NOMO-1 (cell line): Measurements from ENCODE around the gene CTSZ.
"Not testable (repeated sequence)": the region's sequence is repeated elsewhere in the genome, so short reads cannot be mapped to it uniquely, and the experiment has no call there.

Source experiments
- DNase-seq, 2 experiments: peaks; one replicate each; lab custom pipeline; 2025; ENCODE audit not compliant: unreplicated experiment in 2 of 2; lab: John Stamatoyannopoulos, UW

The CTSZ gene

DNA sequence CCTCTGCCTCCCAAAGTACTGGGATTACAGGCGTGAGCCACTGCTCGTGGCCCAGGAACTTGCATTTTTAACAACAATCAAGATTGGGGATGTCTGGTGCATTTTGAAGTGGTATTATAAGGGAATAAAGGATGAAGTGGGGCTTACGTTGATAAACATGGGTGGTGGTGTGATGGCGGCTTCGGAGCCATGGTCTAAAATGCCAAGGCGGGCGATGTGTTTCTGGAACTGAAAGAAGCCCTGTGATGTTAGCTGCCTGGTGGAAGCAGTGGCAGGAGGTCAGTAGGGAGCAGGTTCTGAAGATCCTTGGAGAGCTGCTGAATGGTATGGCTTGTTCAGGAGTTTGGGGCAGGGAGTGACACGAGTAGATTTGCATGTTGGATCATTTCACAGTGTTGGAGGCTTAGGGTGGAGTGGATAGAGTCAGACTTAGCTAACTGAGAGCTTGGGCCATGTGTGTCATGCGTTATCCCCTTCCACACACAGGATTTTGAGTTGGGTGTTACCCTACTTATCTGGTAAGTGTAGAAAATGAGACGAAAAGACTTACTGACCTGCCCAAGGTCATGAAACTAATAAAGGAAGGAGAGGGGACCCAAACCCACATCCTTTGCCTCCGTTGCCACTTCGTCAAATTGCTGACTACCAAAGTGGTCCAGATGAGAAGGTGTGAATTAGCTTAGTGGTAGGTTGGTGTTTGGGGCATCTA lies 24.5 kb downstream of the CTSZ start:
- no peak for DNase-seq

DNA sequence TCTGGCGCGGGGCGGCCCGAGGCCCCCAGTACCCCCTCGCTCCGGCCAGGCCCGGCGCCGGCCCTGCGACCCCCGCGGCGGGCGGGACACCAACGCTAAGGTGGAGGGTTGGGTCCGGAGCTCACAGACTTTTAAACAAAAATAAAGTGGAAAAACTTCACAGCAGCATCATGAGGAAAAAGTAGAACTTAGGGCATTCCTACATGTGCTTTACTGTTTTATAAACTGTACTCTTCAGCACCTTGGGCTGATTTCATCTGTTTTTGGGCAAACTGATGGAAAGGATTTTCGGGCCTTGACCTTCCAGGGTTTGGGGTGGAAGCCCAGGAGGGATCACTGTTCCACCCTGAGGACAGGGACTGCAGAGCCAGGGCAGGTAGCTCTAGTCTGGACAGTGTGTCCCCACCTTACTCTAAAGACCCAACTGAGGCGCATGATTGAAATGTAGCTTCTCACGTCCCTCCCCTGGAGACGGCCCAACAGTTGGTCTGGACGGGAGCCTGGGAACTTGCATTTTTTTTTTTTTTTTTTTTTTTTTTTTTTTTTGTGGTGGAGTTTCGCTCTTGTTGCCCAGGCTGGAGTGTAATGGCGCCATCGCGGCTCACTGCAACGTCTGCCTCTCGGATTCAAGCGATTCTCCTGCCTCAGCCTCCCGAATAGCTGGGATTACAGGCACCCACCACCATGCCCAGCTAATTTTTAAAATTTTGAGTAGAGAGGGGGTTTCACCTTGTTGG lies 25.3 kb downstream of the CTSZ start:
- no peak for DNase-seq

DNA sequence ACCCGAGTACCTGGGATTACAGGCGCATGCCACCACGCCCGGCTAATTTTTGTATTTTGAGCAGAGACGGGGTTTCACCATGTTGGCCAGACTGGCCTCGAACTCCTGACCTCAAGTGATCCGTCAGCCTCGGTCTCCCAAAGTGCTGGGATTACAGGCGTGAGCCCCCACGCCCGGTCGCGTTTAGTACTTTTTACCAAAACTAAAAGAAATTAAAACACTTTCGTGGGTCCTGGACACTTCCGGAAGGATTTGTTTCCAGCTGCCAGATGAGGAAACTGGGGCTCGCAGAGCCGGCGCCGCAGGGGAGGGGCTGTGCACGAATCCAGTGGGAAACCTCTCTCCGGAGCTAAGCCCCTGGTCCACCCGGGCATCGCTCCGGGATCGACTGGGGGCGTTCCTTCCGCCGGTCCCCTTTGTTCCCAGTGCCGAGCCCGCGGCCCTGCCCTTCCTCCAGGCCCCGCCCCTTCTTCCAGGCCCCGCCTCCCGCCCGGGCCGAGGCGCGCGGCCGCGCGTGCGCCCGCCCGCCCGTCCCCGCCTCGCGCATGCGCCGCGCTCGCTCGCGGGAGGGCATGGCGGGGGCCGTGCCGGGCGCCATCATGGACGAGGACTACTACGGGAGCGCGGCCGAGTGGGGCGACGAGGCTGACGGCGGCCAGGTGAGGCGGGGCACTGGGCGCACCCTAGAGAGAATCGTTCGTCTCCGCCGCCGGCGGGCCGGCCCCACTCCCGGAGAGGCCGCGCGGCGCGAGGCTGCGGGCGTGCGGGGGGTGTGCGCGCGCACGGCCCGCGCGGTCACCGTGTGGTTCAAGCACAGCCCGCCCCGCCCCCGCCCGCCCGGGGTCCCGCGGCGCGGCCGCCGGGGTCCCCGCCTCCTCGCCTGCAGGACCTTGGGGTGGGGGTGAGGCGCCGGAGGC lies 26.1 kb downstream of the CTSZ start, which contains the start of gene NELFCD:
TSS of gene NELFCD (plus strand) at position 546 of the 917 bp plus-strand sequence. CDS start at position 600, 54 bp downstream.
- DNase-seq, result peak; percentile 61 to 73

DNA sequence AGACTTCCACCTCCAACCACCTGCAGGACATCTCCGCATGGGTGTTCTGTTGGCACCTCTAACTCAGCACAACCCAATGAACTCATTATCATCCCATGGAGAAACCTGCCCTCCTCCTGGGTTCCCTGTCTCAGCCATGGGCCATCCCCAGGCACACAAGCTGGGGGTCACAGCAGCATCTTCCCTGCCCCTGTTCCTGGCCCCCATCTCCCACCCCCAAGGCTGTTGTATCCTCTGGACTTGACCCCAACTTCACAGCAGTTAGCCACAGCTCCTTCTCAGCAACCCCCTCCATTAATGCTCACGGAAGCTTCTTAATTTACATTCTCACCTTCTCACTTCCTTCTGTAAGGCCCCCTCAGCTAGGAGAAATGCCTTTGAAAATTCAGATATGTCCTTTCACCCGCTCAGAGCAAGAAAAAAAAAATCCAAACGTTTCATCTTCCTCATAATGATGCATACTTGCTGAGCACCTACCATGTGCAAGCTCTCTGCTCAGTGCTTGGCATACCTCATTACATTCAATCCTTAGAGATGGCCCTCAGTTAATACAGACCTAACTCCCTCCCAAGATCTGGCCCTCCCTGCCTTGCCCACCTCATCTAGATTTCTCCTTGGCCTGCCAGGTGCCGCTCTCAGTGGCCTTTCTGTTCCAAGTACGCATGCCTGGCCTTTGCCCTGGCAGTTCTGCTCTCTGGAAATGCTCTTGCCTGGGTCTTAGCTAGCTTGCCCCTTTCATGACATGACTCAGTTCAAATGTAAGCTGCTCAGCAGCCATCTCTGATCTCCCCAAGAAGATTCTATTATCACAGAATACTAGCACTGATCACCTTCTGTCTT lies 28.5 kb downstream of the CTSZ start:
- no peak for DNase-seq

DNA sequence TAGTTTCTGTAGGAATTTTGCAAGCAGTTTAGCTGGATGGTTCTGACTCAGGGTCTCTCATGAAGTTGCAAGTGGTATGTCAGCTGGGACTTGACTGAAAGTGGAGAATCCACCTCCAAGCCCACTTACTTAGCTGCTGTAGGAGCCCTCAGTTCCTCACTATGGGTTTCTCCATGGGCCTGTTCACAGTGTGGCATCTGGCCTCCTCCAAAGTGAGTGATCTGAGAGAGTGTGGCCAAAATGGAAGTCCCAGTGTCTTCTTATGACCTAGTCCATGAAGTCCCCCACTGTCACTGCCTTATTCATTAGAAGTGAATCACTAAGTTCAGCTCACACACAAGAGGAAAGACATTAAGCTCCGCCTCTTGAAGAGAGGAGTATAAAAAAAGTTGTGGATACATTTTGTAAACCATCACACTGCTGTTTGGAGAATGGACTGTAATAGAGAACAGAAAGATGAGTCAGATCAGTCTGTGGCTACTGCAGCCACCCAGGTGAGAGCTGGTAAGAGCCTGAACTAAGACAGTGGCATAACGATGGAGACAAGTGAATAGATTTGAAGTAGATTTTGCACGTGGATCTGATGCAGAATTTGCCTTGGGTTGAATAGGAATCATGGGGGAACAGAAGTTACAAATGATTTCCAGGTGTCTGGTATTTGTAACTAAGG lies 30.9 kb downstream of the CTSZ start:
- no peak for DNase-seq

DNA sequence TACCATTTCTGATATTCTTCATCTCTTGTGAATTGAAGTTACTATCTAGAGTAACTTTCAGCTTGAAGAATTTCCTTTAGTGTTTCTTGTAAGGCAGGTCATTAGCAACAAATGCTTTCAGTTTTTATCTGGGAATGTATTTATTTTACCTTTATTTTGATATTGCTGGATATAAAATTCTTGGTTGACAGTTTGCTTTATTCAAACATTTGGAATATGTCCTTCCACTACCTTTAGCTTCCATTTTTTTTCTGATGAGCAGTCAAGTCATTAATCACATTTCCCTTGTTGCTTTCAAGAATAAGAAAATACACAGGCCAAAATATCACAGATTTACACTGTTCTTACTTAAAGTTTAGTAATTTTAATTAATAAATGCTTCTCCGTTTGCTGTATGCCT lies 31.7 kb downstream of the CTSZ start:
- DNase-seq, result no peak

DNA sequence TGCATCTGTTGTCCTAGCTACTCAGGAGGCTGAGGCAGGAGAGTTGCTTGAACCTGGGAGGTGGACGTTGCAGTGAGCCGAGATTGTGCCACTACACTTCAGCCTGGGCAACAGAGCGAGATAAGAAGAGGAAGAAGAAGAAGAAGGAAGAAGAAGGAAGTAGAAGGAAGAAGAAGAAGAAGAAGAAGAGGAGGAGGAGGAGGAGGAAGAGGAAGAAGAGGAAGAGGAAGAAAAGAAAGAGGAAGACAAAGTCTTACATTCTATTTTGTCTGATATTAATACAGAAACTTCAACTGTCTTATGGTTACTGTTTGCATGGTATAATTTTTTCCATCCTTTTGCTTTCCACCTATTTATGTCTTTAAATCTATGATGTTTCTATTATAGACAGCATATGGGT lies 33.2 kb downstream of the CTSZ start:
- peak in 1 of 2 experiments; percentile 29 for DNase-seq

DNA sequence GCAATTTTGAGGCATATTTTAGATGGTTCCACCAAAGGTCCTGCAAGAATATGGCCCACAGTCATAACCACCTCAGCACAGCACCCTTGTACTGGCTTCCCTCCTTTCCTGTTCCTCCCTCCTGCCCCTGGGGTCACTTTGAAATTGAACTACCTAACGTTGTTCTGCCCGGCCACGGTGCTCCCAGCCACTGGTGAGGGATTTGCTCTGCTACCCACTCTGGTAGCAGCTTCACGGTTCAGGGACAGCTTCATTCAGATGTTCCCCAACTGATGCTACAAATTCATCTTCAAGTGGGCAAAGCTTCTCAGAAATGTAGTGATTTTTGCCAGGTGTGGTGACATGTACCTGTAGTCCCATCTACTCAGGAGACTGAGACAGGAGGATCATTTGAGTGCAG lies 33.9 kb downstream of the CTSZ start:
- DNase-seq, result no peak

DNA sequence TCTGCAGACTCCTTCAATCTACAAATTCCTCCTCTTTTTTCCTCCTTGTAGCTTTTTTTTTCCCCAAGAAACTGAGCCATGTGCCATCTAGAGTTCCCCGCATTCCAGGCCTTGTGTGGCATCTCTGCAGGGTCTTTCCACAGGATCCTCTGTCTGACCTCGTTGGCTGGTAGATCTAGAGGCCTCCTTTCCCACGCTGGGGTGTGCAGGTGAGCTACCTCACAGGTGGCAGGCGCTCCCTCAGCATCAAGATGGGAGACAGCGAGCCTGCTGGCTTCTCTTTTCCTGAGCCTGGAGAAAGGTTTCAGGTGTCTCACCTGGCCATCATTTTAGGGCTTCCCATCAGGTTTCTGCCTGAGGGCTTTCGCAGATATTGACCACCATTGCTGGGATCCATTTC lies 35.6 kb downstream of the CTSZ start:
- DNase-seq, result no peak

DNA sequence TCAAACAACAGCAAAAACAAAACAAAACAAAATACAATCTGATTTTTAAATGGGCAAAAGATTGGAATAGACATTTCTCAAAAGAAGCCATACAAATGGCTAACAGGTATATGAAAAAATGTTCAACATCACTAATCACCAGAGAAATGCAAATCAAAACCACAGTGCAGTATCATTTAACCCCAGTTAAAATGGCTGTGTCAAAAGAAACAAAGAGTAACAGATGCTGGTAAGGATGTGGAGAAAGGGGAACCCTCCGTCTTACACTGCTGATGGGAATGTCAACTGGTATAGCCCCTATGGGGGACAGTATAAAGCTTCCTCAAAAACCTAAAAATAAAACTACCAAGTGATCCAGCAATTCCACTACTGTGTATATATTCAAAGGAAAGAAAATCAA lies 36.9 kb downstream of the CTSZ start:
- DNase-seq, result no peak

DNA sequence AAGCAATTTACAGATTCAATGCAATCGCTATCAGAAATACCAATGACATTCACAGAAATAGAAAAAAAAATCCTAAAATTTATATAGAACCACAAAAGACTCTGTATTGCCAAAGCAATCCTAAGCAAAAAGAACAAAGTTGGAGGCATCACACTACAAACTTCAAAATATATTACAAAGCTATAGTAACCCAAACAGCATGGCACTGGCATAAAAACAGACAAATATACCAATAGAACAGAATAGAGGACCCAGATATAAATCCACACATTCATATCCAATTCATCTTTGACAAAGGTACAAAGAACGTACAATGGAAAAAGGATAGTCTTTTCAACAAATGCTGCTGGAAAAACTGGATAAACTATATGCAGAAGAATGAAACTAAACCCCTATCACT lies 37.6 kb downstream of the CTSZ start:
- no peak for DNase-seq

DNA sequence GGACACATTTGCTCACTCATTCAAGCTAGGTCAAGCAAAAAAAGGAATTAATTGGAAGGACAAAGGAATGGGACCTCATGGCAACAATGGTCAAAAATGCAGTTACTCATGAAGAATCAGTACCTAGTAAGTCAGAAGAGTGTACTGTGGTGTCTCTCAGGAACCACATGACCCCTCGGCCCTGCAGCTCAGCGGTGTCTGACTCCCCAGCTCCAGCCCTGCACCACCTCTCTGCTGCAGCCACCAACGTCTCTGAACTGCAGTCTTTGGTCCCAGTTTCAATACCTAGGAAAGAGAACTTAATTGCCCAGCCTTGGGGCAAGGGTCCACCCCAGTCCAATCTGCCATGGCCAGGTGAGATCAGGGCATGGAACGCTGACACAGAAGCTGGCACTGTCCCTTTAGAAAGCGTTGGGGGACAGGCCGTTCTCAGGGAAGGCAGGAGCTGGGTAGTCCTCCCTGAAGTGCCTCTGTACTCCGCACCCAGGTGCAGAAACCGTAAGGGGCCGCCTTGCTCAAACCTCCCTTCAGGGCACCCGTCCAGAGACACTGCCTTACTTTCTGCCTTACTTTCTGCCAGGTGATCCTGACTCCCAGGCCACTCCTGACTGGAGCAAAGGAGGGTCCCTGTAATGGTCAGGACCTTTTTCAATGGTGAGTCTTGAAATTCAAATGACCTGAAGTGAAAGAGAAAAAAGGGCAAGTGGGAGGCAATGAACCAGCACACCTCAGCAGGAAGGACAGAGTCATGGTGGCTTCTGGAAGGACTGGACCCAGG lies 39.2 kb downstream of the CTSZ start:
- no peak for DNase-seq

DNA sequence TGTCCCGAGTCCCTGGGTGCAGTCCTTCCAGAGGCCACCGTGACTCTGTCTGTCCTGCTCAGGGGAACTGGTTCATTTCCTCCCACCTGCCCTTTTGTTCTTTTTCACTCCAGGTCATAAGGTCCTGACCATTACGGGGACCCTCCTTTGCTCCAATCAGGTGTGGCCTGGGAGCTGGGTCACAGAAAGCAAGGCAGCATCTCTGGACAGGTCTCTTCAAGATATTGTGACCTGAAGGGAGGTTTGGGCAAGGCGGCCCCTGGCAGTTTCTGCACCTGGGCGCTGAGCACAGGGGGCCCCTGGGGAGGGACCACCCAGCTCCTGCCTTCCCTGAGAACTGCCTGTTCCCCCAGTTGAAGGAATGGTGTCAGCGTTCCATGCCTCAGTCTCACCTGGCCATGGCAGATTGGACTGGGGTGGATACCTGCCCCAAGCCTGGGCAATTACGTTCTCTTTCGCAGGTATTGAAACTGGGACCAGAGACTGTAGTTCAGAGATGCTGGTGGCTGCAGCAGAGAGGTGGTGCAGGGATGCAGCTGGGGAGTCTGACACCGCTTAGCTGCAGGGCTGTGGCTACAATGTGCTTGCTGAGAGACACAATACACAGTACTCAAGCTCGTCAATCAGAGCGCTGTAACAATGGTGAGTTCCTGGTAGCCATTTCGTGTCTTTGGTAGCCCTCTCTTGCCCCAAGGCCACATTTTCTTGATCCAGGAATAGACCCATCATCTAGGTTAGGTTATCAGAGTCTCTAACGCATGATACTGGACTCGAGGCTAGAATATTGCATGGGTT lies 41.6 kb downstream of the CTSZ start:
- DNase-seq, result no peak

DNA sequence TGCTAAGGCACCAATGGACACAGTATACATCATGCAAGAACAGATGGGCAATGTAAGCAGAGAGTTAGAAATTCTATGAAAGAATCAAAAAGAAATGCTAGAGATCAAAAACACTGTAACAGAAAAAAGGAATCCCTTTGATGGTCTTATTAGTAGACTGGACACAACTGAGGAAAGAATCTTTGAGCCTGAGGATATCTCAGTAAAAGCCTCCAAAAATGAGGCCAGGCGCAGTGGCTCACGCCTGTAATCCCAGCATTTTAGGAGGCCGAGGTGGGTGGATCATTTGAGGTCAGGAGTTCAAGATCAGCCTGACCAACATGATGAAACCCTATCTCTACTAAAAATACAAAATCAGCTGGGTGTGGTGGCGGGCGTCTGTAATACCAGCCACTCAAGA lies 43.1 kb downstream of the CTSZ start:
- not testable (repeated sequence) for DNase-seq

DNA sequence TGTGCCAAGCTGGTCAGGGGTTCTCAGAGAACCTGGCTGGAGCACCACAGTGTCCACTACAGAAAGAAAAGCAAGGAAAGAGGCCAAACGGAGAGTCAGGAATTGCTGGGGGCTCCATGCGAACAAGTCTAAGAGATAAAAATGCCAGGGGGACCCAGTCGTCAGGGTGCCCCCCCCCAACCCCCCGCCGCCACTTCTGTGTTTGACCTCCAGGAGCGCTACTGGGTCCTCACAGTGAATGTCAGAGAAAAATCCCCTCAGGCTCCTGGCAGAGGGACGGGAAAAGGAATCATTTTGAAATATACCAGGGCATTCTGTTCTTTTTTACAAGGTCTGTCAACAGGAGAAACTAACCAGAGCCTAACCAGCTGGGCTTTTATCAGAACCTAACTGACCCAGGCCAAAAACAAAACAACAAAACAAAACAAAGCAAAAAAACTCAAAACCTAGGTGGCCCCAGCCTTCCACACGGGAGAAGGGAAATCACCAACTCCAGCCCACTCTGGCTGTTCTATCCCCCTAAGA lies 43.9 kb downstream of the CTSZ start:
- no peak for DNase-seq

DNA sequence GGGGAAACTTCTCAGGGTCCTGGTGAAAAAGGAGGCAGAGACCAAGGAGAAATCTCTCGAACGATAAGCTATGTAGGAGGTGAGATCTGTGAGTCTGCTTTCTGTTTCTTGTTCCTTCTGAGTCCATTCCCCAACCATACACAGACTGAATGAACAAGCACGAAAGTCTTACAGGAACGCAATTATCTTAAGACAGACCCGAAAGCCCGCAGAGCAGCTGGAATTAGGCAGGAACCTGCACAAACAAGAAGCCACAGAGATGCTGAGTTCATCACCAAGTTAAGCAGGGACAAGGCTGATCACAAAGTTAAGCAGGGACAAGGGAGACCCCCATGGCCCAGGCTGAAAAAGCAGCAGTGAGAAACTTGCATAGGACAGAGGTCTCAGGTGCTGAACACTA lies 47.4 kb downstream of the CTSZ start:
- DNase-seq, result no peak

DNA sequence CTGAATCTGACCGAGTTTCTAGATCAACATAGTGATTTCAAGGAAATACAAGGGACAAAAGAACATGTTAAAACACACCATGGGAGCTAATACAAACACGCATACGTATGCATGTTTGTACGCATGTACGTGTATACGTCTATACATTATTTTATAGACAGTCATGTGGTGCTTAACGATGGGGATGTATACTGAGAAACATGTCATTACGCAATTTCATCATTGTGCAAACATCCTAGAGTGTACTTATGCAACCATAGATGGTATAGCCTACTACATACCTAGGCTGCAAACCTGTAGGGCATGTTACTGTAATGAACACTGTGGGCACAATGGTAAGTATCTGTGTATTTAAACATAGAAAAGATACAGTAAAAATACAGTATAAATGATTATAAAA lies 51.0 kb downstream of the CTSZ start:
- peak; percentile 13 to 67 for DNase-seq

DNA sequence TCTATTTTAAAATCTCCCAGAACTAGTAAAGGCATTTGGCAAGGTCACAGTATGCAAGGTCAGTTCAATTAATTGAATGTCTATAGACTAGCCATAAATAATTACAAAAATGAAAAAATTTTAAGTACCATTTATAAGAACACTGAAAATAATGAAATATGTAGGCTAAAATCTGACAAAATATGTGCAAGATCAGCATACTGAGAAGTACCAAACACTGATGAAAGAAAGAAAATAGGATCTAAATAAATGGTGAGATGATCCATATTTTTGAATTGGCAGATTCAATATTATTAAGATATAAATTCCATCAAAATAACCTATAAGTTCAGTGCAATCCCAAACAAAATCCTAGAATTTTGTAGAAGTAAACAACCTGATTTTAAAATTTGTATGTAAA lies 54.0 kb downstream of the CTSZ start:
- DNase-seq, result no peak
